ENCODE data around the gene SYNE2. TPM values are rescaled to one million over a fixed set of nuclear protein-coding genes. Genes with fewer than 3 reads are reported as not detected.

SYNE2 gene
- total and polyA plus RNA-seq, 10 of the 15 experiments (the other 5 are each of a cell fraction or from before 2014, with no cell fraction given) = 2.1 to 52.7 (median 38.1) TPM

DNA sequence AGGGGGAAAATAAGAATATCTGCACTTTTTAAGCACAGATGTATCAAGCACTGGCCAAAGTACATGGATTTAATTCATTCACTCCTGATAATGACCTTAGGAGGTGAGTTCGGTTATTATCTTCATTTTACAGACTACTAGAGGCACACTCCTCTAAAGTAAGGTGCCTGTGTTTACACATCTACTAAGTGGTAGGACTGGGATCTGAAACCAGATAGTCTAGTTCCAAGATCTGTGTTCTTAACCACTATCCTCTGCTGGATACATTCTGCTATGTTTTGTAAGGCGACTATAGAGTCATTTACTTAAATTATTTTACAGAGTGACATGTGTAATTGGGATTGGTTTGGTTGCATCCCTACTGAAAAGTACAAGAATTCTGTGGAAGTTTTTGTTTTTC lies 266.1 kb downstream of the SYNE2 start (continued):
- TF ChIP-seq SRF (IDR thresholded peaks at IDR 0.05; ENCODE audit: low read depth in 2 of 2, low read length in 2 of 2) (no peak), MEF2B (IDR thresholded peaks at IDR 0.05; ENCODE audit: partially characterized antibody, poor library complexity, severe bottlenecking) (no peak), SUPT20H (IDR thresholded peaks at IDR 0.05; ENCODE audit: borderline replicate concordance, control insufficient read depth, low read depth, low read length) (no peak), SIN3A (IDR thresholded peaks at IDR 0.05; ENCODE audit: low read depth, low read length) (no peak), ZNF24 (IDR thresholded peaks at IDR 0.05) (no peak), BACH1 (IDR thresholded peaks at IDR 0.05; ENCODE audit: borderline replicate concordance) (no peak), EP300 (IDR thresholded peaks at IDR 0.05; ENCODE audit: borderline replicate concordance in 1 of 2, control insufficient read depth in 1 of 2, low read depth in 2 of 2, low read length in 2 of 2) (no peak)
- TF ChIP-seq, protein P1, sequence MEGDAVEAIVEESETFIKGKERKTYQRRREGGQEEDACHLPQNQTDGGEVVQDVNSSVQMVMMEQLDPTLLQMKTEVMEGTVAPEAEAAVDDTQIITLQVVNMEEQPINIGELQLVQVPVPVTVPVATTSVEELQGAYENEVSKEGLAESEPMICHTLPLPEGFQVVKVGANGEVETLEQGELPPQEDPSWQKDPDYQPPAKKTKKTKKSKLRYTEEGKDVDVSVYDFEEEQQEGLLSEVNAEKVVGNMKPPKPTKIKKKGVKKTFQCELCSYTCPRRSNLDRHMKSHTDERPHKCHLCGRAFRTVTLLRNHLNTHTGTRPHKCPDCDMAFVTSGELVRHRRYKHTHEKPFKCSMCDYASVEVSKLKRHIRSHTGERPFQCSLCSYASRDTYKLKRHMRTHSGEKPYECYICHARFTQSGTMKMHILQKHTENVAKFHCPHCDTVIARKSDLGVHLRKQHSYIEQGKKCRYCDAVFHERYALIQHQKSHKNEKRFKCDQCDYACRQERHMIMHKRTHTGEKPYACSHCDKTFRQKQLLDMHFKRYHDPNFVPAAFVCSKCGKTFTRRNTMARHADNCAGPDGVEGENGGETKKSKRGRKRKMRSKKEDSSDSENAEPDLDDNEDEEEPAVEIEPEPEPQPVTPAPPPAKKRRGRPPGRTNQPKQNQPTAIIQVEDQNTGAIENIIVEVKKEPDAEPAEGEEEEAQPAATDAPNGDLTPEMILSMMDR (IDR thresholded peaks at IDR 0.05 in 2 of 3, conservative IDR thresholded peaks at IDR 0.05 in 1 of 3; ENCODE audit: control insufficient read depth in 2 of 3, extremely low read depth in 1 of 3, insufficient read depth in 1 of 3, low read depth in 3 of 3, low read length in 3 of 3) = no peak
- TF ChIP-seq, protein P2, sequence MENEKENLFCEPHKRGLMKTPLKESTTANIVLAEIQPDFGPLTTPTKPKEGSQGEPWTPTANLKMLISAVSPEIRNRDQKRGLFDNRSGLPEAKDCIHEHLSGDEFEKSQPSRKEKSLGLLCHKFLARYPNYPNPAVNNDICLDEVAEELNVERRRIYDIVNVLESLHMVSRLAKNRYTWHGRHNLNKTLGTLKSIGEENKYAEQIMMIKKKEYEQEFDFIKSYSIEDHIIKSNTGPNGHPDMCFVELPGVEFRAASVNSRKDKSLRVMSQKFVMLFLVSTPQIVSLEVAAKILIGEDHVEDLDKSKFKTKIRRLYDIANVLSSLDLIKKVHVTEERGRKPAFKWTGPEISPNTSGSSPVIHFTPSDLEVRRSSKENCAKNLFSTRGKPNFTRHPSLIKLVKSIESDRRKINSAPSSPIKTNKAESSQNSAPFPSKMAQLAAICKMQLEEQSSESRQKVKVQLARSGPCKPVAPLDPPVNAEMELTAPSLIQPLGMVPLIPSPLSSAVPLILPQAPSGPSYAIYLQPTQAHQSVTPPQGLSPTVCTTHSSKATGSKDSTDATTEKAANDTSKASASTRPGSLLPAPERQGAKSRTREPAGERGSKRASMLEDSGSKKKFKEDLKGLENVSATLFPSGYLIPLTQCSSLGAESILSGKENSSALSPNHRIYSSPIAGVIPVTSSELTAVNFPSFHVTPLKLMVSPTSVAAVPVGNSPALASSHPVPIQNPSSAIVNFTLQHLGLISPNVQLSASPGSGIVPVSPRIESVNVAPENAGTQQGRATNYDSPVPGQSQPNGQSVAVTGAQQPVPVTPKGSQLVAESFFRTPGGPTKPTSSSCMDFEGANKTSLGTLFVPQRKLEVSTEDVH (IDR thresholded peaks at IDR 0.05; ENCODE audit: low read depth, partially characterized antibody) = no peak
